MCF 10A (cell line): ENCODE data around the gene SMIM3. TPM values are rescaled to one million over a fixed set of nuclear protein-coding genes. Genes with fewer than 3 reads are reported as not detected.
A peak's percentile ranks its signal among the peaks of the same experiment; 100 is the strongest.

Source experiments
- BruUV-seq: library from RNA; stranded (reverse); fragments of 400-500 nt; replicated peaks from 2 replicates; lab custom pipeline; 2021; lab: Mats Ljungman, UMichigan
- CTCF ChIA-PET: fragments of 300-600 bp; sonication (Branson Sonifier 250); formaldehyde crosslinking; extraction: SDS; loops from one replicate; lab custom pipeline; 2021; ENCODE audit warnings: antibody characterized with exemption, inconsistent platforms; lab: Yijun Ruan, JAX
- POLR2A ChIA-PET: fragments of 300-600, 350-650 bp; sonication (Branson Sonifier 250); formaldehyde crosslinking; extraction: SDS; loops from one replicate; lab custom pipeline; 2020; ENCODE audit warnings: antibody characterized with exemption, inconsistent platforms; lab: Yijun Ruan, JAX
- DNase-seq: peaks from one replicate; pipeline ENCODE4 v3.0.0-alpha.2; 2018; ENCODE audit not compliant: unreplicated experiment
- H3K27ac Mint-ChIP-seq: one replicate; pipeline ENCODE4 v1.8.0; 2022; ENCODE audit warnings: mild to moderate bottlenecking, low read depth, mixed read lengths; ENCODE audit not compliant: unreplicated experiment
- H3K27me3 Mint-ChIP-seq: one replicate; pipeline ENCODE4 v1.8.0; 2022; ENCODE audit warnings: mixed read lengths; ENCODE audit not compliant: insufficient read depth, unreplicated experiment
- H3K36me3 Mint-ChIP-seq: one replicate; pipeline ENCODE4 v1.8.0; 2022; ENCODE audit warnings: mild to moderate bottlenecking, moderate library complexity, mixed read lengths; ENCODE audit not compliant: insufficient read depth, unreplicated experiment
- H3K4me1 Mint-ChIP-seq: one replicate; pipeline ENCODE4 v1.8.0; 2022; ENCODE audit warnings: mixed read lengths; ENCODE audit not compliant: insufficient read depth, unreplicated experiment
- H3K4me3 Mint-ChIP-seq: one replicate; pipeline ENCODE4 v1.8.0; 2022; ENCODE audit warnings: mild to moderate bottlenecking, moderate library complexity, mixed read lengths; ENCODE audit not compliant: unreplicated experiment
- H3K9me3 Mint-ChIP-seq: one replicate; pipeline ENCODE4 v1.8.0; 2022; ENCODE audit warnings: mixed read lengths; ENCODE audit not compliant: unreplicated experiment
- CTCF ChIP-seq: fragments of 200-600 bp; IDR thresholded peaks from one replicate; pipeline ENCODE4 v1.8.0; 2022; ENCODE audit warnings: antibody characterized with exemption, mild to moderate bottlenecking; ENCODE audit not compliant: unreplicated experiment
- intact Hi-C: fragments of 100-400 bp; cut with micrococcal nuclease; formaldehyde crosslinking; loops from 2 replicates; pipeline ENCODE4 v1.14.1; 2022
- total RNA-seq: library from RNA; stranded (reverse); gene quantifications from 2 replicates; pipeline ENCODE4 v1.2.3, GENCODE V29; 2022

The SMIM3 gene
- total RNA-seq, 1 experiment from 2014 or later, result 21.7 TPM

GRCh38 chr5:150750469-150750868, 28.1 kb upstream of the SMIM3 start:
- Mint-ChIP-seq H3K36me3 (peaks cover 67% of the 10 kb centered on the region), H3K4me1 (peaks cover 7% of the 10 kb centered on the region), H3K9me3 (no peaks in the 10 kb centered on the region), H3K27me3 (no peaks in the 10 kb centered on the region), H3K27ac (no peak overlapping the region), H3K4me3 (no peak overlapping the region)
- ChIA-PET CTCF (interaction anchor here (0.6 to 18.3 kb wide), 6 partner anchors 9 to 97 kb away, joined by 3 to 348 read pairs (median 8); partner anchors contain the start of genes RBM22 and SMIM3), POLR2A (interaction anchor here (1.7 to 18.2 kb wide), 6 partner anchors 8 to 49 kb away, joined by 5 to 541 read pairs (median 10); partner anchors contain the start of genes DCTN4, RBM22 and SMIM3)
- DNase-seq, result no peak
- BruUV-seq, result no TSS peak
- no peak for TF ChIP-seq CTCF
- intact Hi-C loops, result no loop called here

GRCh38 chr5:150751096-150751891, 27.3 kb upstream of the SMIM3 start:
- peaks cover 76% of the 10 kb centered on the region for H3K36me3 Mint-ChIP-seq
- H3K9me3 Mint-ChIP-seq, result no peaks in the 10 kb centered on the region
- no TSS peak for BruUV-seq
- intact Hi-C loops, result no loop called here
- H3K4me3 Mint-ChIP-seq, result no peak overlapping the region
- H3K27ac Mint-ChIP-seq, result peak overlapping the region; percentile 16
- peaks cover 8% of the 10 kb centered on the region for H3K4me1 Mint-ChIP-seq
- no peak for DNase-seq
- TF ChIP-seq CTCF, result no peak
- CTCF ChIA-PET, result interaction anchor here (0.6 to 18.3 kb wide), 8 partner anchors 10 to 404 kb away, joined by 3 to 348 read pairs (median 7); partner anchors contain the start of genes RBM22 and SMIM3
- no peaks in the 10 kb centered on the region for H3K27me3 Mint-ChIP-seq
- POLR2A ChIA-PET, result interaction anchor here (1.2 to 18.2 kb wide), 8 partner anchors 10 to 50 kb away, joined by 3 to 541 read pairs (median 7); partner anchors contain the start of genes RBM22 and SMIM3

GRCh38 chr5:150753463-150753862, 25.1 kb upstream of the SMIM3 start:
- Mint-ChIP-seq H3K9me3 (no peaks in the 10 kb centered on the region), H3K27ac (peak overlapping the region; percentile 37), H3K36me3 (peaks cover 81% of the 10 kb centered on the region), H3K4me1 (peaks cover 17% of the 10 kb centered on the region), H3K4me3 (no peak overlapping the region), H3K27me3 (no peaks in the 10 kb centered on the region)
- ChIA-PET CTCF (interaction anchor here (0.8 to 18.3 kb wide), 7 partner anchors 10 to 191 kb away, joined by 3 to 348 read pairs (median 4); partner anchors contain the start of genes IRGM and SMIM3), POLR2A (interaction anchor here (0.9 to 18.2 kb wide), 5 partner anchors 10 to 52 kb away, joined by 3 to 541 read pairs (median 5); partner anchors contain the start of genes RBM22 and SMIM3)
- TF ChIP-seq CTCF, result no peak
- intact Hi-C loops, result no loop called here
- DNase-seq, result no peak
- BruUV-seq, result no TSS peak

GRCh38 chr5:150753863-150754262, 24.7 kb upstream of the SMIM3 start:
- intact Hi-C loops, result no loop called here
- Mint-ChIP-seq H3K9me3 (no peaks in the 10 kb centered on the region), H3K4me3 (no peak overlapping the region), H3K27me3 (no peaks in the 10 kb centered on the region), H3K36me3 (peaks cover 77% of the 10 kb centered on the region), H3K27ac (peak overlapping the region; percentile 37), H3K4me1 (peaks cover 17% of the 10 kb centered on the region)
- no TSS peak for BruUV-seq
- no peak for TF ChIP-seq CTCF
- DNase-seq, result no peak
- ChIA-PET POLR2A (interaction anchor here (0.6 to 18.2 kb wide), 4 partner anchors 10 to 45 kb away, joined by 3 to 541 read pairs (median 5); partner anchors contain the start of gene SMIM3), CTCF (interaction anchor here (0.7 to 18.3 kb wide), 10 partner anchors 10 to 289 kb away, joined by 3 to 348 read pairs (median 4); partner anchors contain the start of genes IRGM, RBM22 and SMIM3)
